GM21381 (cell line): ENCODE measurements around the gene DNAH2.

Experiments
- ATAC-seq: cut with Tn5 transposase; IDR thresholded peaks from one replicate; pipeline ENCODE4 v1.9.1; 2021; ENCODE audit warnings: mild to moderate bottlenecking, moderate library complexity; ENCODE audit not compliant: unreplicated experiment

DNAH2 gene

DNA sequence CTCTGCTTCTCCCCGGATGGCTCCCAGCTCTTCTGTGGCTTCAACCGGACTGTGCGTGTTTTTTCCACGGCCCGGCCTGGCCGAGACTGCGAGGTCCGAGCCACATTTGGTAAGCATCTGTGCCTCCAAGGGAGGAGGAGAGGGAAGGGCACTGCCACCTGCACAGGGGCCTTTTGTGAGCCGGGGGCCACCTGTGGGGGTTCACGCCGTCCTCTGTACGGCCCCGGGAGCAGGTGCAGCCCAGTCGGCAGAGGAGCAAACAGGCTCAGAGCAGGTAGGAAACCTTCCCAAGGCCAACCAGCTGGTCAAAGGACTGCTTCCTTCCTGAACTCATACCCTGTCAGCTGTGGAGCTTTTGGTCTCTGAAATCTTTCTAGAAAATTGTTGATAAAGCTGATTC lies 15.9 kb upstream of the DNAH2 start:
- ATAC-seq, result no peak

DNA sequence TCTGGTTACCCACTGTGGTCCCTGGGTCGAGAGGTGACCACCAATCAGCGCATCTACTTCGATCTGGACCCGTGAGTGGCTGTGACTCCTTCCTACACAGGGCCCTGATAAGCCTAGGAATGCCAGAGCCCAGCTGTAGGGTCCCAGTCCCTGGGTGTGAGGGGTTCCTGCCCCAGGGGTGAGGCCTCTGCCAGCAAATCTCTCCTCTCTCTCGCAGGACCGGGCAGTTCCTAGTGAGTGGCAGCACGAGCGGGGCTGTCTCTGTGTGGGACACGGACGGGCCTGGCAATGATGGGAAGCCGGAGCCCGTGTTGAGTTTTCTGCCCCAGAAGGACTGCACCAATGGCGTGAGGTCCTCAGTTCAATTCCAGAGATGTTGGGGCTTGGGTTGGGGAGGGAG lies 14.8 kb upstream of the DNAH2 start:
- no peak for ATAC-seq

DNA sequence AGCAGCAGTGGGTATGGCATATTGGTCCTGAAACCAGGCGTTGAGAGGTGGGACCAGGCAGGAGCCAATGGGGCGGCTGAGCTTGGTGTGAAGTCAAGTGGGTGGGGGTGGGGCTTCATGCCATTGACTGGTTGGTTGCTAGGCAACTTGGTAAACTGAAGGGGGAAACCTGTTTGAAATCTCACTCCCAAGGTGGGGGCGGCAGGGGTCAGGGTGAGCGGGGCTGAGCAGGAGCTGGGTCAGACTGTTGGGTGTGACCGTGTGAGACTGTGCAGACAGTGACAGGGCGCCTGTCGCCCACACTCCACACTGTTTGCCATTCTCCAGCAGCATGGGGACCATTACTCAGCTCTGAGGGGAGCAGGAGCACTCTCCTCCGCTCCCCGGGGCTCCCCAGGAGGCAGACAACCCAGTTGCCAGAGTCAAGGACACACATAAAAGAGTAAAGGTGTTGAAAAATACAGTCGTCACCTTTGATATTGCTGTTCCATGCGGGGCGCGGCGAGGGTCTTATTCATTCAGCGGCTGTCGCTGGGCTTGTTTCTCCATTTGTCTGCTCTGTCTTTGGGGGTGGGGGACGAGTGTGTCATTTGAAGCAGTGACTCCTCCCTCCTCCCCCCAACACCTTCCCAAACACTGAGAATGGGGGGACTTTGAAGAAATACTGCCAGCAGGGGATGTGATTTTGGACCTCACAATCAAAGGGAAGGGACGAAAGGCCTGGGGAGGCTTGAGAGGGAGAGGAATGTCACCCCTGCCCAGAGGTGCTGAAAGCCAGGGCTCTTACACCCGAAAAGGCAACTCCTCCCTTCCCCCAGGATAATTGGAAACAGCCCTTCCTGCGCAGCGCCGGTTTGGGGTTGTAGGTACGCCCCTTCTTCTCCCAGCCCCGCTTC lies 13.7 kb upstream of the DNAH2 start:
- no peak for ATAC-seq

DNA sequence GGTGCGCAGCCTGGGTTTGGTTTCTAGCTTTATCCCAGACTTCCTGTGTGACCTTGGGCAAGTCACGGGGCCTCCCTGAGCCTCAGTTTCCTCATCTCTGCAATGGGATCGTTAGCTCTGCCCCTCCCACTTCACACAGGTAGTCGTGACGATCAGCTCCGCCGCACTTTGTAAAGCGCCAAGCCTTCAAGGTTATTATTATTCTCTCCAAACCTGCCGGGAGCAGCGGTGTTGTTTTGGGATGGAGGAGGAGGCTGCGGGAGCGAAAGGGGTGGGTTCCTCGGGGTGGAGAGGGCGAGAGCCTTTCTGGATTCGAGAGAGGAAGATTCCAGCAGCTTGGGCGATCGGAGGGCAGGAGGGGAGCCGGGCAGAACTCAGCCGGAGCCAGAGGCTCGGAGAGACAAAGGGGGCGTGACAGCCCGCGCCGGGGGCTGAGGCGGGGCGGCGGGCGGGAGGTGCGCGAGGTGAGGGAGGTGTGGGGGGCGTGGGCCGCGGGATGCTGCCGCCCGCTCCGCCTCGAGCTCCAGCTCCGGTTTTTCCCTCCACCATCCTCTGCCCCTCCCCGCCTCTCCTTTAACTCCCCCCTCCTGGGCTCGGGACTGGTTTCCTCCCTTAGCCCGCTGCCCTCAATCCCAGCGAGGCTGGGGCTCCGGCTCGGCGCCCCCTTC lies 12.8 kb upstream of the DNAH2 start, which contains the start of gene EFNB3:
Gene EFNB3, plus strand, starts transcription at position 602 of the 668 bp plus-strand sequence. CDS start 397 bp downstream, outside the sequence.
- no peak for ATAC-seq

DNA sequence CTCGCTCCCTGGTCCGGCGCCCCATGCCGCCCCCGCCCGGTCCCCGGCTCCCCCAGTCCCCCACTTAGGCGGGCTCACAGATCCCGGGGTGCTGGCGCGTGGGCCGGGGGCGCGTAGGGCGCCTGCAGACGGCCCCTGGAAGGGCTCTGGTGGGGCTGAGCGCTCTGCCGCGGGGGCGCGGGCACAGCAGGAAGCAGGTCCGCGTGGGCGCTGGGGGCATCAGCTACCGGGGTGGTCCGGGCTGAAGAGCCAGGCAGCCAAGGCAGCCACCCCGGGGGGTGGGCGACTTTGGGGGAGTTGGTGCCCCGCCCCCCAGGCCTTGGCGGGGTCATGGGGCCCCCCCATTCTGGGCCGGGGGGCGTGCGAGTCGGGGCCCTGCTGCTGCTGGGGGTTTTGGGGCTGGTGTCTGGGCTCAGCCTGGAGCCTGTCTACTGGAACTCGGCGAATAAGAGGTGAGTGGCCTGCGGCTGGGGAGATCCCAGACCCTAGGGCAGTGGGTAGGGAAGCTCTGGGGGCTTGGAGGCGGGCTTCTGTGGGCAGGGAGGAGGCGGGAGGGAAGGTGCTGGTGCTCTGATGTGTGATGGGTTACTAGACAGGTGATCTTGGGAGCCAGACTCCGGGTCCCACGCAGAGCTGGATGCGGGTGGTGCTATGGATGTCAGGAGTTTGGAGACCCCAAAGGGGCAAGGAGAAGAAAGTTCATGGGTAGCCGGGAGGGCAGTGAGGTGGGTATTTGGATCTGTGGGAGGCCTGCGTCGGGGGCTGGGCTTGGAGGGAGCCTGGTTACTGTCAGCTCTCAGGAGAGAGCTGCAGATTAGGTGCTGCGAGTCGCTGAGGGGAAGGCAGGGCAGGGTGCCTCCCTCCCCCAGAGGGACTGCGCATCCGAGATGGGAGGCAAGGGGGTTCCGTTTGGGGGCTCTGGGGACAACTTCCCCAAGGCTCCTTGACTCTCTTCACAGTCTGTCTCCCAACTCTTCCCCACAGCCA lies 12.0 kb upstream of the DNAH2 start:
- no peak for ATAC-seq

DNA sequence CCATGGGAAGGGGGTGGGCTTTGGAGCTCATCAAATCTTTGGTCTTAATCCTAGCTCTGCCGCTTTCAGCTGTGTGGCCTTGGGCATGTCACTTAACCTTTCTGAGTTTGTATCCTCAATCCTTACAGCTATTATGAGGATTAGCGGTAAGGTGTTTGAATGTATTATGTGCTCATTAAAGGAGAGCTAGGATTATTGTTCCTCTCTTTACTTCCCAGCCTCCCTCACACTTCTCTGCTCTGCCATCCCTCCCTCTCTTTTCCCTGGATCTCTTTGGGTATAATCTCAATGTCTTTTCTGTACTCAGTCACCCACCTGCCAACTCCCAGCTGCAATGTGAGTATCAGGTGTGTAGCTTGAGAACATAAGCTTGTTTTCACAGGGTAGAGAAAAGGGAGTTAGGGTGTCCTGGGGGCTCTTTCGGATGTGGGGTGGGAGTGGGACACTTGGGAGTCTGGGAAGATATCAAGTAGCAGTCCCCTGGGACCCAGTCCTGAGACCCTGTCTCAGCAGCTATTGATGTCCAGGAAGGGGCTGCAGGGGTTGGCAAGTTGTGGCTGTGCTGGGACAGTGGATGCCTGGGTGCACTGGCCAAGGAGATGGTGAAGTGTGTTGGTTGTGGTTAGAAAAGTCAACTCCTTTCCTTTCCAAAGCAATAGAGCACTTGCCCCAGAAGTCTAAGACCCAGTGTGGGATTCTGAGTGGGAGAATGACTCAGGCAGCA lies 10.8 kb upstream of the DNAH2 start:
- ATAC-seq, result no peak

DNA sequence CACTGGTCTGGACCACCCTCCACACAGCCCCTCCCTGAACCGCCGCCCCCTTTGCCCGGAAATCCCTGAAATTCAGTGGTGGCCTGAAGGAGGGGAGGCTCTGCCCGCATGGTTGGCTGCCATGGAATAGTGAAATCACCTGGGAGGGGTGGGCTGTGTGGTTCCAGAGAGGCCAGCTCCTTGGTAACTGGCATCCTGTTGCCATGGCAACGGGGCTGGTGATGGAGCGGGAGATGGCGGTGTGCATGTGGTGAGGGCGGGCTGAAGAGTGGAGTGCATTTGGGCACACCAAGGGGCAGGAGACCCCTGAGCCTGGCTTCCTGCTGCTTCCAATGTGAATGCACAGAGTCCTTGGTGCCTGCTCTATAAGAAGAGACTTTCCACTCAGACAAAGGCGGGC lies 10.1 kb upstream of the DNAH2 start:
- no peak for ATAC-seq

DNA sequence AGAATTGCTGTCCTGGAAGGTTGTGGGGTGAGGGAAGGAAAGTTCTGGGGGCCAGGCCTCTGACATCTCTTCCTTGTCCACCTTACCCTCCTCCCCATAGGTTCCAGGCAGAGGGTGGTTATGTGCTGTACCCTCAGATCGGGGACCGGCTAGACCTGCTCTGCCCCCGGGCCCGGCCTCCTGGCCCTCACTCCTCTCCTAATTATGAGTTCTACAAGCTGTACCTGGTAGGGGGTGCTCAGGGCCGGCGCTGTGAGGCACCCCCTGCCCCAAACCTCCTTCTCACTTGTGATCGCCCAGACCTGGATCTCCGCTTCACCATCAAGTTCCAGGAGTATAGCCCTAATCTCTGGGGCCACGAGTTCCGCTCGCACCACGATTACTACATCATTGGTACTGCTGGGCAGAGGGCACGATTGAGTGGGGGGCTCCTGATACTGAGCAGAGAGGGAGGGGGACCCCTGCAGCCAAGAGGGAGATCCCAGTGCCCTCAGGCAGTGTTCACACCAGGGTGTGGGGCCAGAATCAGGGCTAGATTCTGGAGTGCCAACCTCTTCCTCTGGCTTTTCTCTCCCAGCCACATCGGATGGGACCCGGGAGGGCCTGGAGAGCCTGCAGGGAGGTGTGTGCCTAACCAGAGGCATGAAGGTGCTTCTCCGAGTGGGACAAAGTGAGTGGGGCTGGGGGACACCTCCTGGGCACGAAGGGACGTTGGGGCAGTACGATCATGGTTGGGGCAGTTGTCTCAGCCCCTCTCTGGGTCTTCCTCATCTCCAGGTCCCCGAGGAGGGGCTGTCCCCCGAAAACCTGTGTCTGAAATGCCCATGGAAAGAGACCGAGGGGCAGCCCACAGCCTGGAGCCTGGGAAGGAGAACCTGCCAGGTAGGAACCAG lies 9.4 kb upstream of the DNAH2 start:
- ATAC-seq, result no peak

DNA sequence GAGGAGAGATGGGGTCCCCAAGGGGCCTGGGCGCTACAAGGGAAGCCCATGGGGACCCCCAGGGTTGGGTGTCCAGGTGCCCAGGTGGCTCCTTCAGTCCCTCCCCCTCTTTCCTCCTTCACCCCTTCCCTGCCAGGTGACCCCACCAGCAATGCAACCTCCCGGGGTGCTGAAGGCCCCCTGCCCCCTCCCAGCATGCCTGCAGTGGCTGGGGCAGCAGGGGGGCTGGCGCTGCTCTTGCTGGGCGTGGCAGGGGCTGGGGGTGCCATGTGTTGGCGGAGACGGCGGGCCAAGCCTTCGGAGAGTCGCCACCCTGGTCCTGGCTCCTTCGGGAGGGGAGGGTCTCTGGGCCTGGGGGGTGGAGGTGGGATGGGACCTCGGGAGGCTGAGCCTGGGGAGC lies 8.5 kb upstream of the DNAH2 start:
- no peak for ATAC-seq

DNA sequence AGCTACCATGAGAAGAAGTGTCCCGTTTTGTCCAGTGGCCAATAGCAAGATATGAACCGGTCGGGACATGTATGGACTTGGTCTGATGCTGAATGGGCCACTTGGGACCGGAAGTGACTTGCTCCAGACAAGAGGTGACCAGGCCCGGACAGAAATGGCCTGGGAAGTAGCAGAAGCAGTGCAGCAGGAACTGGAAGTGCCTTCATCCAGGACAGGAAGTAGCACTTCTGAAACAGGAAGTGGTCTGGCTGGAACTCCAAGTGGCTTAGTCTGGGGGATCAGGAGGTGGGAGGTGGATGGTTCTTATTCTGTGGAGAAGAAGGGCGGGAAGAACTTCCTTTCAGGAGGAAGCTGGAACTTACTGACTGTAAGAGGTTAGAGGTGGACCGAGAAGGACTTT lies 7.2 kb upstream of the DNAH2 start:
- ATAC-seq, result no peak

DNA sequence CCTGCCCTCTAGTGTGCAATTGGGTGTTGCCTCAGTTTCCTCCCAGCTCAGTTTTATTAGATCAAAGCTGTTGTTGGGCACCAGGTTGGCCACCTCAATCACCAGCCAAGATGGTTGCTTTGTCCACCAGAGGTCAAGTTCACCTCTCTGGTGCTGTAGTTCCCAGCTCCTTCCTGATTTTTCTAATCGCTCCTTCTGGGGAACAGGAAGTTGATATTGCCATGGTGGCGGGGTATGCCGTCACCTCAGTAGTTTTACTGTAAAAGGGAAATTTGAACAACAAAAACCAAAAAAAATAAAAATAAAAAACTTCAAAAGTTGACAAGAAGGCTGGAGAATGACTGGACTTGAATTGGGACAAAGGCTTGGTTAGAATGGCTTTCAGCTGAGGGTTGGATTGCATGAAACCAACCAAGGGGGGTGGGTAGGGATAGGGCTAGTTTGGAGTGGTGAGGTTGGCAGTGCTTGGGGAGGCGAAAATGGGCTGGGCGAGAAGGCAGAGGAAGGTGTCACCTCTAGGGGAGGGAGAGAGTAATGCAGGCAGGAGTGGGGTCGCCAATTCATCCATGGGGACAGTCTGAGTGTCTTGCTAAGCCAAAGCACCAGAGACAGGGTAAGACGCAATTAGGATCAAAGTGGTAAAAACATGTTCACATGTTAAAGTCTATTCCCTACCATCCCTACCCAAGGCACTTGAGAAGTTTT lies 6.3 kb upstream of the DNAH2 start:
- no peak for ATAC-seq

DNA sequence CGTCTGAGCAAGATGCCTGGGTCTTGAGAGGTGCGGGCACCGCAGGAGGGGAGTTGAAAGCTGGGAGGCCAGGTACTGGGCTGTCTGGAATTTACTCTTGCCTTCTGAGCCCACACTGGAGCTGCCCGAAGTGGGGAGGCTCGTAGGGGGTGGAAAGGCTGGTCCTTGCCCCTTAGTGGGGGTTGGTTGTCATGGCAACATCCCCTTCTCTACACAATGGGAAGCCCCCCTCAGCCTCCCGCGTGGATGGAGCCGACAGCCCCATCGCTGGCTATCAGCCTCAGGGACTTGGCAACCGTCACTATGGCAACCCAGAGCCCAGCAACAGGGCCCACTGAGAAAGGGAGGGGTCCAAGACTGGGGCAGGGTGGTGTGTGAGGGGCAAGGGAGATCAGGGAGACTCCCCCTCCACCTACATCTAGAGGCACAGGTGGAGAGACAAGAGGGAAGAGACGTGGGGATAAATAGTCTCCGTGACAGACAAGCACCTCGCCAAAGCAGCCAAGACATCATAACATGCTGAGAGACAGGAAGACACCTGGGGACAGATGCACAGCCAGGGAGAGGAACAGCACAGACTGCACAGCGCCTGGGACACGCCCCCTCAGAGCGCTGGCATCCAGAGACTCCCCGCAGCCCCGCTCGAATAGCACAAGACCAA lies 5.3 kb upstream of the DNAH2 start:
- no peak for ATAC-seq

DNA sequence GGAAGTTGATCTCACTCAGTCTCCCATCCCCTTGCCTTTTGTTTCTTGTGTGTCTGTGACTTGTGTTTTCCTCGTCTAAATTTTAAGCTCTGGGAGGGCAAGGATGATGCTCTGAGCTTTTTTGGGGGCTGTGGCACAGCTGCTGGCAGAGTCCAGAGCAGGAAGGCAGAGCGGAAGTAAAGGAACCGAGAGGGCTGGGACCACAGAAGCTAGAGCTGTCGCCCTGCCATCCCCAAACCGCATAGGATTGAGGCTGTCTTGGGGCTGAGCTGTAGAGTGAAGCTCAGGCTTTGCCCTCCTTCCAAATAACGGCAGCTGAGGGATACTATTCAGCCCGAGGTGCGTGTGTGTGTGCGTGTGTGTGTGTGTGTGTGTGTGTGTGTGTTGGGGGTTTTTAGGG lies 3.8 kb upstream of the DNAH2 start:
- ATAC-seq, result no peak

DNA sequence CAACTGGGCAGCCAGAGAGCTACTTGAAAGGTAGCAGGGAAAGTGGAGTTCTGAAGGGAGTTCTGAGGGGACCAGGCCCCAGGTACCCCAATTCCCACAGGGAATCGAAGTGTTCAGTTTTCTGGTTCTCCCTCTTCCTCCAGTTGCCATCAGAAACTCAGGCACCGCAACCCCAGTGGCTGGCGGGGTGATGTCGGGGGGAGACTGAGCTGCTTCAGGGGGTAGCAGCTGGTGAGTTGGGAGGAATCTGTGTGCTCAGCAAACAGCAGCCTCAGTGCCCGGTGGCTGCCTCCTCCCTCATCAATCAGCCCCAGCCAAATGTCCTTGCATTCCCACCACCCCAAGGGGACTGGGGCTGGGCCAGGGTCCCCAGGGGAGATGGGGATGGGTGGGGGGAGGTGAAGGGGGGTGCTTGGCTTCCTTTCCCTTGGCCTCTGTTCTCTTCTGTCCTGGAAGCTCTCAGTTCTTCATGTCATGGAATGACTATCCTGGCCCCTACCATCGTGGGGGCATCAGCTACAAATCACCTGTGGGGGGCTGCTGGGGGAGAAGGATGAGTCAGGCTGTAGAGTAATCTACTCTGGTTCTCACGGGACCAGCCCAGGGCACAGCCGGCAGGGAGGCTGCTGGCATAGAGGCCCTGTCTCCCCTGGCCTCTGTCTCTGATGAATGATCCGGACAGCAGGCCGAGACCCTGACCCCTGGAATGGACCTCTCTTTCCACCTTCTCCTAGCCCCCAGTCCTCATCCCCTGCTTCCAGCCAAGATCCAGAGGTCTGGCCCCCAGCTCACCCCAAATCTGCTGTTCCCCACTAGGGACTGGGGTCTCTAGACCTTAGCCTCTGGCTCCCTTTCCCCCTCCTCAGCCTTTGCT lies 2.6 kb upstream of the DNAH2 start:
- no peak for ATAC-seq

DNA sequence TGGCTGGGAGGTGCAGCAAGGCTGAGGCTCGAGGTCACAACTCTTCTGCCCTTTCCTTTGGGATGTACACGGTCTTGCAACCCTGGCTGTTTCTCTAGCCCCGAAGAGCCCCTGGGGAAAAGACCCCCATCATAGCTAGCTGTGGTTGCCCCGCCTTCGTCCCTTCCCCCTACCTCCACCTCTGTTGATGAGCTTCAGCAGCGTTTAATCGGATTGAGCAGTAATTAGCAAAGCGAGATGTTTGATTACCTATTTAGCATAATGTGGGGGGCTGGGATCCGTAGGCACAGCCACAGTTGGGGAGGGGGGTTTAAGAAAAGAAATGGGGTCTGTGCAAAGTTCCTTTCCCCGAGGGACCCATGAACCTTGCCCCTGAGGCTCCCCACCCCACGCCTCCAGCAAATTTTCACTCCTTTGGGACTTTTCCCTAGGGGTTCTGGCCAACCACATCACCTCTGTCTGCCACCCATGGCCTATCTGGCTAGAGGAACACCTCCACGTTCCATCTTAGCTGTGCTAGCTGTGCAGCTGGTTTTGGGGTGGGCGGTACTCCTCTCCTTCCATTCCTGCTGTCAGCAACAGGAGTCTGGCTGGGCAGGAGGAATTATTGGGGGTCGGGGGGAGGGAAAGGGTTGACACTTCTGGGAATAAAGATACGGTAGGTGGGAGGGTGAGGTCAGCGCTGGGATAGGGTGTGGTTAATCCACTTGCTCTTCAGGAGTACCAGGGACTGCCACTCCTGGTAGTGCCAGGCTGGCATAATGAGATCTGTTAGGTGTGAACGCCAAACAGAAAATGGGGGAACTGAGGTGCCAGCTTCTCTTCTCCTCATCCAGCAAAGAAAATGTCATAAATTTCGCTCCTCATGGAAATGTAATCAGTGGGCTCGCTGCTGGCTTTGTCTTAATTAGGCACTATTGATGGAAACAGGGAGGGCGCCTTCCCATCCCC lies 1.3 kb upstream of the DNAH2 start:
- ATAC-seq, result no peak

DNA sequence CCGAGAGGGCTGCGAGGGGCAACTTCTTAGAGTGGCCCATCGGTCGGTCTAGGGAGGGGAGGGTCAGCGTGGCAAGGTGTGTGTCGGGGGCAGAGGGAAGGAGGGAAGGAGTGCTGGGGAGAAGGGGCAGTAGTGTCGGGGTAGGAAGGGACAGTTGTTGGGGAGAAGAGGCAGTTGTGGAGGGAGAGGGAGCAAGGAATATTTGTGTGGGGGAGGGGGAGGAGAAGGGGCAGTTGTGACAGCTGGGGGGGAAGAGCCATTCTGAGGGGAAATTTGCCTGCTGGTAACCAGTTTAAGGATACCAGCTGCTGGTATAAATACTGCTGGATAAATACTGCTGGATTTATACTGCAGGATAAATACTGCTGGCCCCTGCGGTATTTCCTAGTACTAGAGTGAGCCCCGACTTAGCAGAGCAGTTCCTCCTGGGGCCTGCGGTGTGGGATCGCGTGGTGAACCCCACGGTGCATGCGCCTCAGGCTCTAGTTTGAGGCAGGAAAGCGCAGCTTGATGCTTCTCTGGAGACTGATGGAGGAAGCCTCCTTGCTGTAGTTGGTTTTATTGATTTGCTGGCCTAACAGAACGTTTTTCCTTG lies 309 bp downstream of the DNAH2 start:
- no peak for ATAC-seq
